Ishikawa (cell line): ENCODE results near the gene TRIM38.
A peak's percentile ranks its signal among the peaks of the same experiment; 100 is the strongest.

ENCODE experiments used
- CEBPB ChIP-seq: IDR thresholded peaks from 2 replicates; pipeline ENCODE4 v1.6.1; 2012
- CREB1 ChIP-seq: IDR thresholded peaks from 2 replicates; pipeline ENCODE4 v1.6.1; 2012; ENCODE audit warnings: low read depth
- EGR1 ChIP-seq: IDR thresholded peaks from 2 replicates; pipeline ENCODE4 v1.6.1; 2012
- EP300 ChIP-seq: IDR thresholded peaks from 2 replicates; pipeline ENCODE4 v1.6.1; 2012; ENCODE audit warnings: borderline replicate concordance
- FOXM1 ChIP-seq: IDR thresholded peaks from 2 replicates; pipeline ENCODE4 v1.6.1; 2012; ENCODE audit warnings: low read depth, borderline replicate concordance
- MAX ChIP-seq: IDR thresholded peaks from 2 replicates; pipeline ENCODE4 v1.6.1; 2012
- NFIC ChIP-seq: IDR thresholded peaks from 2 replicates; pipeline ENCODE4 v1.6.1; 2012
- RAD21 ChIP-seq: IDR thresholded peaks from 2 replicates; pipeline ENCODE4 v1.6.1; 2012; ENCODE audit warnings: low read depth
- REST ChIP-seq: IDR thresholded peaks from 2 replicates; pipeline ENCODE4 v1.6.1; 2012; ENCODE audit warnings: low read depth, mild to moderate bottlenecking
- TAF1 ChIP-seq: IDR thresholded peaks from 2 replicates; pipeline ENCODE4 v1.6.1; 2012; ENCODE audit warnings: low read depth, mild to moderate bottlenecking
- TCF12 ChIP-seq: IDR thresholded peaks from 2 replicates; pipeline ENCODE4 v1.6.1; 2012; ENCODE audit warnings: low read depth
- TEAD4 ChIP-seq: IDR thresholded peaks from 2 replicates; pipeline ENCODE4 v1.6.1; 2012
- USF1 ChIP-seq: IDR thresholded peaks from 2 replicates; pipeline ENCODE4 v1.6.1; 2012
- YY1 ChIP-seq: IDR thresholded peaks from 2 replicates; pipeline ENCODE4 v1.6.1; 2012; ENCODE audit warnings: low read depth
- ZBTB7A ChIP-seq: IDR thresholded peaks from 2 replicates; pipeline ENCODE4 v1.6.1; 2012; ENCODE audit warnings: low read depth

Gene TRIM38

GRCh38 chr6:25935953-25936352, 26.6 kb upstream of the TRIM38 start:
- TF ChIP-seq EGR1: no peak
- no peak for TF ChIP-seq EP300
- no peak for TF ChIP-seq NFIC
- TF ChIP-seq YY1: no peak
- no peak for TF ChIP-seq RAD21
- no peak for TF ChIP-seq TAF1
- no peak for TF ChIP-seq CREB1
- TF ChIP-seq USF1: no peak
- TF ChIP-seq FOXM1: no peak
- TF ChIP-seq CEBPB: no peak
- TF ChIP-seq MAX: no peak
- TF ChIP-seq ZBTB7A: no peak
- no peak for TF ChIP-seq REST
- TF ChIP-seq TCF12: no peak
- no peak for TF ChIP-seq TEAD4

- TF ChIP-seq RAD21: no peak
- TF ChIP-seq EGR1: no peak
- no peak for TF ChIP-seq TCF12
- no peak for TF ChIP-seq USF1
- TF ChIP-seq MAX: no peak
- TF ChIP-seq TAF1: no peak
- no peak for TF ChIP-seq FOXM1
- no peak for TF ChIP-seq TEAD4
- TF ChIP-seq ZBTB7A: no peak
- no peak for TF ChIP-seq REST
- no peak for TF ChIP-seq CREB1
- no peak for TF ChIP-seq CEBPB
- no peak for TF ChIP-seq NFIC
These were observed 23.0 kb upstream of the TRIM38 start for GRCh38 chr6:25939593-25939992.

- TF ChIP-seq TCF12: no peak
- TF ChIP-seq RAD21: peak; percentile 73
- TF ChIP-seq USF1: no peak
These were observed 19.9 kb upstream of the TRIM38 start for GRCh38 chr6:25942561-25943147.

- TF ChIP-seq CREB1 (no peak), EP300 (no peak), YY1 (no peak), TAF1 (no peak)
These were observed 18.7 kb upstream of the TRIM38 start for GRCh38 chr6:25943887-25944286.

- no peak for TF ChIP-seq REST
- TF ChIP-seq NFIC: no peak
- no peak for TF ChIP-seq TCF12
- no peak for TF ChIP-seq RAD21
- TF ChIP-seq ZBTB7A: no peak
- TF ChIP-seq TAF1: no peak
- no peak for TF ChIP-seq MAX
- TF ChIP-seq USF1: no peak
- no peak for TF ChIP-seq EGR1
These were observed 17.7 kb upstream of the TRIM38 start for GRCh38 chr6:25944688-25945574.
